GM19324 (cell line): ENCODE results near the gene EXOSC10.
"Not testable (repeated sequence)": the region's sequence is repeated elsewhere in the genome, so short reads cannot be mapped to it uniquely, and the experiment has no call there.

Experiments used
- ATAC-seq: cut with Tn5 transposase; IDR thresholded peaks from one replicate; pipeline ENCODE4 v1.9.1; 2021; ENCODE audit warnings: mild to moderate bottlenecking, moderate library complexity; ENCODE audit not compliant: unreplicated experiment, low FRiP score

The EXOSC10 gene

GRCh38 chr1:11114966-11115365 is 15.3 kb upstream of the EXOSC10 start:
- ATAC-seq: no peak

- ATAC-seq: no peak
Measured at GRCh38 chr1:11109047-11109760, 9.5 kb upstream of the EXOSC10 start.

GRCh38 chr1:11107599-11107998 is 7.9 kb upstream of the EXOSC10 start:
- no peak for ATAC-seq

DNA sequence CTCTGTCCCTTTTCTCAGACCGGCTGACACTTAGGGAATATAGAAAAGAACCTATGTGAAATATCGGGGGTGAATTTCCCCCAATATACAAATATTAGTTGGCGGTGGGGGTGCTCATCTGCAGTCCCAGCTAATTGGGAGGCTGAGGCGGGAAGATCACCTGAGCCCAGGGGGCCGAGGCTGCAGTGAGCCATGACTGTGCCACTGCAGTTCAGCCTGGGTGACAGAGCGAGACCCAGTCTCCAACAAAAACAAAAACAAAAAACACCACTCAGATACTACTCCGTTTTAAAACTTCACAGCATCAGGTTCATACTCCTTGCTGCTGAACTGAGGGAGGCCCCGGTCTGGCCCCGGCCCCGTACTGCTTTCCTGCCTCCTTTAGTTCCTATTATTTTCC is 5.9 kb upstream of the EXOSC10 start:
- no peak for ATAC-seq

DNA sequence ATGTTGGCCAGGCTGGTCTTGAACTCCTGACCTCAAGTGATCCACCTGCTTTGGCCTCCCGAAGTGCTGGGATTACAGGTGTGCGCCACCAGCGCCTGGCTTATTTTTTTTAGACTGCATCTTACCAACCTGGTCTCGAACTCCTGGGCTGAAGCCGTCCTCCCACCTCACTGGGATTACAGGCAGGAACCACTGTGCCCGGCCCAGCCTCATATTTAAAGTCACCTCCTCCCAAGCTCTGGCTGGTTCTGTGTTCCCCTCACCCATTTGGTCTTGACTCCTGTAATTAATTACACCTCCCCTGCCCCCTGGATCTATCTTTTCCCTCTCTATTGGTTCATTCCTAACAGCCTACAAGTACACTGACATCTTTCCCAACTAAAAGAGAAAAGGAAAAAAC is 1.7 kb upstream of the EXOSC10 start:
- ATAC-seq: no peak

- not testable (repeated sequence) for ATAC-seq
Measured at GRCh38 chr1:11100806-11101205, 1.1 kb upstream of the EXOSC10 start.

DNA sequence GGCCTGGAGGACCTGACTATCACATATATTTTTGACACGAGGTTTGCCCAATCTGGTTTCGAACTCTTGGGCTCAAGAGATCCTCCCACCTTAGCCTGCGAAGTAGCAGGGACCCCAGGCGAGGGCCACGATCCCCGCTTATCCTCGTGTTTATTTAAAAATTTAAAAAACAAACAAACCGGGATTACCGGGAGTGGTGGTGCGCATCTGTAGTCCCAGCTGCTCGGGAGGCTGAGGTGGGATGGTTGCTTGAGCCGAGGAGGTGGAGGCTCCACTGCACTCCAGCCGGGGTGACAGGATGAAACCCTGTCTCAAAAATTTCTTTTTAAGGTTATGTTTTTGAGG is 452 bp upstream of the EXOSC10 start:
- no peak for ATAC-seq

DNA sequence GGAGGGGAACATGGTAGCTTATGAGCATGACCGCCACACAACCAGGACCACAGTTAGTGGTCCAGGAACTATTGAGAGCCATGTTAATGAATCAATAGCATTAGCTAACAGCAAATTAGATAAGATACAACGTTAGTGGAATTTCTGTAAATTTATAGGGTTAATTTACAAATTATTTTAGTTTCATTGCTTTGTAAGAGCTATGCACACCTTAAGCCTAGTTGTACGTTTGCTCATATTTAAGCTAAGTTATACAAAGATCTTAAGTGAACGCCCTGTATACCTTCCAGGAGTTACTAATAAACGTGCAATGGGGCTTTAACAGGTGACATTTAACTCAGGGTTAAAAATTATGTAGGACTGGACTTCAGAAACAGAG is 749 bp downstream of the EXOSC10 start:
- no peak for ATAC-seq

GRCh38 chr1:11083784-11084183 is 15.9 kb downstream of the EXOSC10 start:
- not testable (repeated sequence) for ATAC-seq

DNA sequence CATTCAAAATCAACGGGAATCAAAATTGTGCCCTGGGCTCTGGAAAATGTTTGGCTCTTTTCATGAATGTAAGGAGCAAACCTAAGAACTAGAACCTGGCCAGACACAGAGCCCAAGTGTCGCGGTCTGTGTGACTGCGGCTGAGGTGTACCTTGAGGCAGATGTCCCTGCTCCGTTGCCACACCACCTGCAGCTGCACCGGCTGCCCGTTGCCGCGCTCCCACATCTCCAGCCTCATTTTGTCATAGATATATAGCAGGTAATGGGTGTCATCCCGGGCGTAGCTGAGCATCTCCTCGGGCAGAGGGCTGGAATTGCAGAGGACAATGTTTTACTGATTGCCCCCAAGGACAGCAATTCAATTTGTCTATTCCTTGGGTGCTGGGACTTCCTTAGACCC is 18.7 kb downstream of the EXOSC10 start:
- ATAC-seq: no peak

- ATAC-seq: no peak
Measured at GRCh38 chr1:11078631-11079030, 21.0 kb downstream of the EXOSC10 start.

- ATAC-seq: not testable (repeated sequence)
Measured at GRCh38 chr1:11073398-11073797, 26.3 kb downstream of the EXOSC10 start.

DNA sequence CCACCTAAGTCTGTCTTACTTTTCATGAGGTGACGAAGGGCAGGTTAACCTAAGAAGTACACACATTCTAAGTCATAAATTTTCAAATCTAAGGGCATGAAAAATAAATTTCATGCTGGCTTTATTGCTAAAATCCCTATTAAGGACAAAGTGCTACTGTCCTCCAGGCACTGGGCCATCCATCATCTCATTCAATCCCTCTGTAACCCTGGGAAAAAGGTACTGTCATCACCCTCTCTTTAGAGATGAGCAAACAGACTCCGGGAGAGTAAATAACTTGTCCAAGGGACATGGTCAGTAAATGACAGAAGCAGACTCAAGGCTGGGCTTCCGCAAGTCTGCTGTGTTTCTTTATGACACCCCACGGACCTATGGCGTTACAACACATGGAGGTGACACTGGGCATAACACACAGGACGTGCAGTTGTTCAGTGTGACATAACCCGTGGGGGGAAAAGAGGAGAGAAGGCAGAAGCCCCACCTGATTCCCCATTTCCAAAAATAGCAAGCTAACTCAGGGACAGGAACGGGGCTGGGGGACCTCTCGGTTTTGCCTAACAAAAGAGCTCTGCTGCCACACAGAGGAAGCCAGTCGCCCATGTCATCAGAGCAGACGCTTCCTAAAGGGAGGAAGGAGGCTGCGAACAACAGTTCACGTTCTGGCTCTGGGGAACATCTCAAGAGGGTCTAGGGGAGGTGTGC is 27.3 kb downstream of the EXOSC10 start:
- no peak for ATAC-seq

- ATAC-seq: no peak
Measured at GRCh38 chr1:11071463-11072215, 28.0 kb downstream of the EXOSC10 start.

- ATAC-seq: no peak
Measured at GRCh38 chr1:11070876-11071275, 28.8 kb downstream of the EXOSC10 start.

DNA sequence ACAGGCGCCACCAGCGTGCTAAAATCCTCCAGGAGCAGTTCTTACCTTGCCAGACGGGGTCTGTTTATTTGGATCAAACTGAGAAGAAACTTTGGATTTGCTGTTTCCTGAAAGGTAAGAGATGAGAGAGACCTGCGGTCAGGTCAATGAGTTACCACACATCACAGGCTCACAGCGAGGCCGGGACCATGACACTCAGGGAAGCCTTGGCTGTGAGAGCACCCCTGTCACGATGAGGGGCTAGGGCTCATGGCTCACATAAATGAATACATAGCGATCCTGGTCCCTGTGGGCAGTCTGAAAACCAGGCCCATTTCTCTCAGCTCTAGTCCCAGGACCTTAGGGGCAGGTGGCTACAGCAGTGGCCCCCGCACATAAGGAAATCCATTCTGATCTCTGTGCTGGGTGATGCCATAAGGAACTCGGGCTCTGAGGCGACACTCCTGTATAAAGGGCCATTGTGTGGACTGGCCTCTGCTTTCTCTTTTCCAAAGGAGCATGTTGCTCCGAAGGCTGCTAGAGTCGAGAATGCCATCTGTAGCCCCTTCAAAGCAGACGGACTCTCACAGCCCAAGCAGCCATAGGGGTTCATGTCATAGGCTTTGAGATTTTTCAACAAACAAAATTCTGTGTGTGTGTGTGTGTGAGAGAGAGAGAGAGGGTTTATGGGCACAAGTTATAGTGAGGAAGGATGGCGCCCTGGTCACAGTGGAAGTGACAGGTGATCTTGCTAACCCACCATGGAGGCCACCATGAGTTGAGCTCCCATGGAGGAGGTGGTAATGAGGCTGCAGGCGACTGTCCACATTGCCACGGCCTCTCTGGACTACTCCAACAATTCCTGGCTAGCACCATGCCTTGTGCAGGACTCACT is 30.8 kb downstream of the EXOSC10 start:
- ATAC-seq: no peak

DNA sequence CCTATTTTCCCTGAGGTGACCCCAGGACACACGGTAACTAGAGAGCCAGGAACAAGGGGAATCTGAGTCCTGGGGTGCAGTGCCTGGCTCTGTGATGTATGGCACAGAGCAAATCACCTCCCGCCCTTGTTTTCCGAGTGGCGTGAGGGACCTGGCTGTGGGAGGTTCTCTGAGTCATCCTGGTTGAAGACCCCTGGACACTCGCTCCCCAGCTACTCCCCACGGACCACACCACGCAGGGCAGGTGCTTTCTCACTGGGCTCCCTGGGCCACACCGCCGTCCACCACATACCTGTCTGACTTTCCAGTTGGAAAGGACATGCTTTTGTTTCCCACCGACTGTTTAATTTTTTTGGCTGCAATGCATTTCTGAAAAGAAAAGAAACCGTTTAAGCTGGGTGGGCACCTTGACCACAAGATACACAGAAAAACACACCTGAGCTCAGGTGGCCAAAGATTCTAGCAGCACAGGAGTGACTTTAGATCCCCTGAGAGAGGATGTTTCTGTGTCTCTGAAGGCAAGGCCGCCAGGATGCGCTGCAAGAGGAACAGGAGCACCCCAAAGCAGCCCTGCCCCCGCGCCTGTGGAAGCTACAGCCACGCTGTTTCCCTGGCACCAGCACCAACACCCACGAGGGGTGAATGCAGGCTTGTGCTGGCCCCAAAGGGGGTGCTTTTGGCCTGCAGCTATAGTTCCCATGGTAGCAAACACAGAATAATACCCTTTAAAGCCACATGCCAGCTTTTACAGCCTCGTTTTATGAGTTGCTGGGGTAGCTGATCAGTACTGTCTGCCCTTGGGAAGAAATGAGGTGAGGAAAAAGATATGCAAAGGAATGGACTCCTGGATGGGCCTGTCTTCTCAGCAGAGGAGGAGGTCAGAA is 31.7 kb downstream of the EXOSC10 start:
- ATAC-seq: no peak

DNA sequence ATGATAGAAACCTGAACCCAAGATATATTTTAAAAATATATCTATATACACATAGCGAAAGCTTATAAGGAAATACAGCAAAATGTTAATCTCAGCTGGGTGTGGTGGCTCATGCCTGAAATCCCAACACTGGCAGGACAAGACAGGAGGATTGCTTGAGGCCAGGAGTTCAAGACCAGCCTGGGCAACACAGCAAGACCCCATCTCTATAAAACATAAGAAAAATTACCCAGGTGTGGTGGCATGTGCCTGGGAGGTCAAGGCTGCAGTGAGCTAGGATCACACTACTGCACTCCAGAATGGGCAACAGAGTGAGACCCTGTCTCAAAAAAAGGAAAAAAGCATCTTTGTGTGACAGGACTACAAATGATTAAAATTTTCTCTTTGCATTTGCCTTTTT is 33.9 kb downstream of the EXOSC10 start:
- ATAC-seq: no peak

DNA sequence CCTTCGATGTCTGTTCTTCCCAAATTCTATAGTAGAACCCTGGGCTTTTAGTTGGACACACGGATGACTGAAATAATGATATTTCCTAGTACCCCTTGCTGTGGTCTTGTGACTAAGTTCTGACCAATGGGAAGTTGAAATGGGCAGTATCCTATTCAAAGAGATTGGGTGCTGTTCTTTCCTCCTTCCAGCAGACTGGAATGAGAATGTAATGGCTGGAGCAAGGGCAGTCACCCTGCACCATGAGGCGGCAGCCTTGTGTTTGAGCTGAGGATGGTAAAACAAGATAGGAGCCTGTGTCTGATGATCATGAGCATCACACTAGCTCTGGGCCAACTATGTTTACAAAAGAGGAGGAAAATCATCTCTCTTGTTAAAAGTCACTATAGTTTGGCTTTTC is 34.7 kb downstream of the EXOSC10 start:
- ATAC-seq: no peak
